NCI-H82 treated with DMSO at 0.1 percent for 48 hours (cell line): ENCODE measurements around the gene SPOCK1.

ENCODE experiments used
- DNase-seq: peaks from one replicate; lab custom pipeline; 2025; ENCODE audit not compliant: unreplicated experiment; lab: John Stamatoyannopoulos, UW

The SPOCK1 gene

GRCh38 chr5:137303509-137303908, 195.6 kb downstream of the SPOCK1 start:
- DNase-seq = no peak

GRCh38 chr5:137300411-137301240, 198.5 kb downstream of the SPOCK1 start:
- DNase-seq = no peak

- no peak for DNase-seq
Measured at GRCh38 chr5:137296213-137296781, 202.8 kb downstream of the SPOCK1 start.

GRCh38 chr5:137294604-137295003, 204.5 kb downstream of the SPOCK1 start:
- DNase-seq = no peak

GRCh38 chr5:137292461-137293027, 206.6 kb downstream of the SPOCK1 start:
- peak; percentile 83 for DNase-seq

- DNase-seq = no peak
Measured at GRCh38 chr5:137291436-137291835, 207.7 kb downstream of the SPOCK1 start.

- DNase-seq = no peak
Measured at GRCh38 chr5:137291031-137291430, 208.1 kb downstream of the SPOCK1 start.

- no peak for DNase-seq
Measured at GRCh38 chr5:137290373-137290772, 208.8 kb downstream of the SPOCK1 start.

- no peak for DNase-seq
Measured at GRCh38 chr5:137289856-137290255, 209.3 kb downstream of the SPOCK1 start.

GRCh38 chr5:137287569-137287968, 211.6 kb downstream of the SPOCK1 start:
- DNase-seq = no peak

GRCh38 chr5:137286025-137286610, 213.0 kb downstream of the SPOCK1 start:
- no peak for DNase-seq

- no peak for DNase-seq
Measured at GRCh38 chr5:137283801-137284200, 215.3 kb downstream of the SPOCK1 start.

- peak; percentile 71 for DNase-seq
Measured at GRCh38 chr5:137282216-137282615, 216.9 kb downstream of the SPOCK1 start.

GRCh38 chr5:137281201-137281600, 217.9 kb downstream of the SPOCK1 start:
- no peak for DNase-seq

GRCh38 chr5:137280656-137281055, 218.5 kb downstream of the SPOCK1 start:
- no peak for DNase-seq

- DNase-seq = no peak
Measured at GRCh38 chr5:137279521-137280231, 219.4 kb downstream of the SPOCK1 start.

- DNase-seq = no peak
Measured at GRCh38 chr5:137278476-137278875, 220.7 kb downstream of the SPOCK1 start.

- no peak for DNase-seq
Measured at GRCh38 chr5:137275083-137275482, 224.0 kb downstream of the SPOCK1 start.

- DNase-seq = no peak
Measured at GRCh38 chr5:137273511-137273910, 225.6 kb downstream of the SPOCK1 start.

GRCh38 chr5:137272831-137273230, 226.3 kb downstream of the SPOCK1 start:
- DNase-seq = no peak

- DNase-seq = no peak
Measured at GRCh38 chr5:137269946-137270345, 229.2 kb downstream of the SPOCK1 start.
